ENCODE measurements around the gene NYNRIN.
"Not testable (repeated sequence)": the region's sequence is repeated elsewhere in the genome, so short reads cannot be mapped to it uniquely, and the experiment has no call there.

NYNRIN gene

DNA sequence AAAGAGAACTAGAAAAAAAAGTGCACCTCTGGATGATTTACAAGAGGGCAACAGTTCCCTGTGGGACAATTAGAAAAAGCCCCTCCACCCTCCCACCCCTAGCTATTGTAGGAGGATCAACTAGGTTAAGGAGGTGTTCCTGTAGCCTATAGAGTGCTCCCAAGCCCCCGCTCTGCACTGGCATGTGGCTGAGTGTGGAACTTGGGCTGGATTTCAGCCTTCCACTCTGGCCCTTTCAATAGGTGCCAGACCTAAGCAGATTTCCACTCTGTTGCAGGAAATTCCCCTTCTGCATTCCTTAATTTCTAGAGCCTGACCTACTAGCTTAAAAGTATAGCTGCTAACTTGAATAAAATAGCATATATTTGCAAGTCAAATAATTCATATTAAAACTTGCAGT is 28.1 kb upstream of the NYNRIN start:
- no peak for DNase-seq

DNA sequence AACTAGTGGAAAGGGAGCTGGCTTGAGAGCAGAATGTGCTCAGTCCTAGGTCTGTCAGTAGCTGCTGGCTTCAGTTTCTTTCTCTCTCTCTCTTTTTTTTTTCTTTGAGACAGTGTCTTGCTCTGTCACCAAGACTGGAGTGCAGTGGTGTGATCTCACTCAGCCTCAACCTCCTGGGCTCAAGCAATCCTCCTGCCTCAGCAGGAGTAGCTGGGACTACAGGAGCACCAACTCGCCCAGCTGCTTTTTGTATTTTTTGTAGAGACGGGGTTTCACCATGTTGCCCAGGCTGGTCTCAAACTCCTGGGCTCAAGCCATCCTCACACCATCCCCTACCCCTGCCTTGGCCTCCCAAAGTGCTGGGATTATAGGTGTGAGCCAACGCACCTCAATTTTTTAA is 27.2 kb upstream of the NYNRIN start:
- DNase-seq: not testable (repeated sequence)

DNA sequence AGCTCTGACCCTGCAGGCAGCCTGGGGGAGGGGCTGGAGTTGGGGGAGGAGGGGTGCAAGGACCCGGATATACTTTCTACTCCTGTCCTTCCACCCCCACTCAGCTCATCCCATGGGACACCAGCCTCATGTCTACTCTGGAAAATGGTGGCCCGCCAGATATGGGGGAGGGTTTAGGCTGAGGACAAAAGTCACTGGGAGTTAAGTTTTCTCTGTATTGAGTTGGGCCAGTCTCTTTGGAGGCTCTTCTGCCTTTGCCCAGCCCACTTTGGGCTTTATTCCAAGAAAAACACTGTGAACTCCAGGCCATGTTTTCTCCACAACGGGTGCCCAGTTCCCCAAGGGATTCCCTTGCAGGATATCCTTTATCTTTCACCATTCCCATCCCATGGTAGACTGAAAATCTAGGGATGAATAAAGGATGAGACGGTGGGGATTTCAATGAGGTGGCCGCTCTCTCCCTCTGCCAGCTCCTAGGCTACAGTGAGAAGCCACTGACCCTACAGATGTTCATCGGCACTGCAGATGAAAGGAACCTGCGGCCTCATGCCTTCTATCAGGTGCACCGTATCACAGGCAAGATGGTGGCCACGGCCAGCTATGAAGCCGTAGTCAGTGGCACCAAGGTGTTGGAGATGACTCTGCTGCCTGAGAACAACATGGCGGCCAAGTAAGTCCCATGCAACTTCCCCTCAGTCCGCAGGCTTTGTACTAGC is 25.9 kb upstream of the NYNRIN start:
- no peak for DNase-seq

DNA sequence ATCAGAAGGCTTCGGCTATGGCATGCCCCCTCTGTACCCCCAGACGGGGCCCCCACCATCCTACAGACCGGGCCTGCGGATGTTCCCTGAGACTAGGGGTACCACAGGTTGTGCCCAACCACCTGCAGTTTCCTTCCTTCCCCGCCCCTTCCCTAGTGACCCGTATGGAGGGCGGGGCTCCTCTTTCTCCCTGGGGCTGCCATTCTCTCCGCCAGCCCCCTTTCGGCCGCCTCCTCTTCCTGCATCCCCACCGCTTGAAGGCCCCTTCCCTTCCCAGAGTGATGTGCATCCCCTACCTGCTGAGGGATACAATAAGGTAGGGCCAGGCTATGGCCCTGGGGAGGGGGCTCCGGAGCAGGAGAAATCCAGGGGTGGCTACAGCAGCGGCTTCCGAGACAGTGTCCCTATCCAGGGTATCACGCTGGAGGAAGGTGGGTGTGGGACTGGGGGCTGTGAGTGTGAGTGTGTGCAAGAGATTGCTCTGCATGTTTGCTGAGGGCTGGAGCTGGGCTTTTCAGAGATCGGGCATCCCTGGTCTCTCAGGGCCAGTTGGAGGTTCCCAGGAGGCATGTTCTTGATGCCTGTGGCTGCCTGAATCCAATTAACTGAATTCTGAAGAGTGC is 22.2 kb upstream of the NYNRIN start:
- DNase-seq: no peak

DNA sequence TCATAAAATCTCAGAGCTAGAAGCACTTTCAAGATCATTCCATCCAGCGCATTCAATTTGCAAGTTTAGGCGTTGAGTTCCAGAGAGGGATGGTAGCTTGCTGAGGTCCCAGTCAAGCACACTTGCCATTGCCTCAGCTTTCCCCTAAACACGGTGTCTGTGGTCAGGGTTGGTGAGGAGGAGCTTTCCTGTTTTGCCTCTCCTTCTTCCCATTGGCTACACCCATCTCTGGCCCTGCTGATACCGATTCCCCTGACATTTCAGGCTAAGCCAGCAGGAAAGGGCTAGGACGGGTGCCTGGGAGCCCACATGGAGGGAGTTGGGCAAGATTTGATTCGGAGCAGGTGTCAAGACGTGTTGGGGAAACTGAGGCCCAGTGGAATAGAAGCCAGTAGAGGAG is 21.7 kb upstream of the NYNRIN start:
- DNase-seq: no peak

DNA sequence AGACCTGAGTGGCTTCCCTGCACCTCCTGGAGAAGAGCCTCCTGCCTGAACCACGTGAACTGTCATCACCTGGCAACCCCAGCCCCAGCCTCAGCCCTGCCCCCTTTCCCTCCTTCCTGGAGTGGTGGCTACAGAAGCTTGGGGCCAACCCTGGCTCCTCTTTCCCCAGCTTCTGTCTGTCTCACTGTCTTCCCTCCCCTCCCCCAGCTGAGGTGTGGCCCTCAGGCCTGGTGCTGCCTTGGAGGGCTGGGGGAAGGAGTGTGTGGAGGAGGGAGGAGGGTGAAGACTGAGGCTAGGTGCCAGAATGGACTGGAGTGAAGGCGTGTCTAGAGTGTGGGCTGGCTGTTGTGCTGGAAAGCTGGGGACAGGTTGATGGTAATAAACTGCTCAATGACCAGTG is 21.1 kb upstream of the NYNRIN start:
- no peak for DNase-seq

DNA sequence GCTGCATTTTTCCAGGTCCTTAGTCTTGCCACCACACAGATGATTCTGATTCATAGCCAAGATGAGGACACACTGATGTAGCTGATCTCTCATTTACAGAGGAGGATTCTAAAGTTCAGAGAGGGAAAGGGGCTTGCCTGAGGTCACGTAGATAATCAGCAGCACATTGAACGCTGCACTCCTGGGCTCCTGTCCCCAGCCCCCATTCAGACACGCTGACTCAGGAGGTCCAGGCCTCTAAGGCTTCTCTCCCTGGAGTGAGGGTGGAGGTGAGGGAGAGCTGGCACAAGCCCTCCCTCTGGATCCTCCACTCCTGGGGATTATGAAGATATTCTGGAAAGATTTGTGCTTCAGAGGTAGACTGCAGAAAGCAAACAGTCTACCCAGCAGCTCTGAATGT is 20.5 kb upstream of the NYNRIN start:
- DNase-seq: no peak

DNA sequence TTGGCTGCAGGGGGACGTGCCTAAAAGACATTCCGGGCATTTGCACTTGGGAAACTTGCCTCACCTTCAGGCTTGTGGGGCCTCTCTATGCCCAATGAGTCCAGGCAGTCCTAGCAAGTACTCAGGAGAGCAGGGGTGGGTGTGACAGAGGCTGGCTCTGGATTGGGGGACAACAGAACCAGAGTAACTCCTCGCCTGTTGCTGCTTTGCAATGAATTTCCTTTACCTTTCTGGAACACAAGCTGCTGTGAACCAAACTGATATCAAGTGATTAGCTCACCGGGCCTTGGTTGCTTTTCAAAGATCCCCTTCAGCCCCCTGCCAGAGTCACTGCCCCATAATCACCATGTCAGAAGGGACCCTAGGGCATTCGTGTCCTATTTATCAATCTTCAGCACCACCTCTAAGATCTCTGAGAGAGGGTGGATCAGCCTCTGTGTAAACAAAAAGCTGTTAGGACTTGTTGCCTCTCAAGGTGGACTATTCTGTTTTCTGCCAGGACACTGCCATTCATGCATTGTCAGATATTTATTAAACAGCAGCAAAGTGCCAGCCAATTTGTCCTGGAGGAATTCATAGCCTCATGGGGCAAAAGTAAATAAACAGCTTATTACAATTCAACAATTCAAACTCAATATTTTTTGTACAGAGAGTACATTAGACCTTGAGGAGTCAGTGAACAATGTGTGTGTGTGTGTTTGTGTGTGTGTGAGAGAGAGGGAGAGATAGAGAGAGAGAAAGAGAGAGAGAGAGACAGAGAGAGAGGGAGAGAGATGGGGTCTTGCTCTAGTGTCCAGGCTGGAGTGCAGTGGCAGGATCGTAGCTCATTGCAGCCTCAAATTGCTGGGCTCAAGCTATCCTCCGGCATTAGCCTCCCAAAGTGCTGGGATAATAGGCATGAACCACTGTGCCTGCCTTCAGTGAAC is 19.6 kb upstream of the NYNRIN start:
- no peak for DNase-seq

DNA sequence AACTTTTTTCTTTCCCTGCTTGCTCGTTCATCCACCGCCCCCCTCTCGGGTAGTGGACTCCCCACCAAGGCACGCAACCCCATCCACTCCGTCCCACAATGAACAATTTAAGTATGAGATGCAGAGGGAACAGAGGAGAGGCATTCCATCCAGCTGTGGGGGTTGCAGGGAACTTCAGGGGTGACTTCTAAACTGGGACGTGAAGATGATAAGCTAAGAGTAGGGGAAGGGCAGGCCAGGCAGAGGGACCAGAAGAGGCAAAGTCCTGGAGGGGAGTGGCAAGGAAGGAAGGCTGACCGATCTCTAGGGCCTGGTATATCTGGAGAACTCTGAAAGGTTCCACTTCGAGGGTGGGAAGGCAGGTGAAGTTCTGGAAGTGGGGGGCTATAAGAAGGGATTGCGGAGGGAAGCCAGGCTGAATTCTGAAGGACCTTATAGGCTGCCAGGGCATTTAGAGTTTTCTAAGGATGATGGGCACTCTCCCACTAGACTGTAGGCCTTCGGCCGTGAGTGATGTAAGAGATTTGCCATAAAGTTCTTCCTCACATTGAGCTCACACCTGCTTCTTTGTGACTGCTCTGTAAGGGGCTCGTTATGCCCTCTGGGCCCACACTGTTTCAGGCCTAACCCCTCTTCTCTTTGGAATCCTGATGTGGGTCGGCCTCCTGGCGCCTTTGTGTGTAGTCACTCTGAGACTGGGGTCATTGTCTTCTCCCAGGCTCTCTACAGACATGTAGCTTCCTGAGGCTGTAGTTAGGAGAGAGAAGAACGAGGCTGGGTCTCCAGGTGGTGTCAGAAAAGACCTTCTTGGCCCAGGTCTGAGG is 18.7 kb upstream of the NYNRIN start:
- no peak for DNase-seq

DNA sequence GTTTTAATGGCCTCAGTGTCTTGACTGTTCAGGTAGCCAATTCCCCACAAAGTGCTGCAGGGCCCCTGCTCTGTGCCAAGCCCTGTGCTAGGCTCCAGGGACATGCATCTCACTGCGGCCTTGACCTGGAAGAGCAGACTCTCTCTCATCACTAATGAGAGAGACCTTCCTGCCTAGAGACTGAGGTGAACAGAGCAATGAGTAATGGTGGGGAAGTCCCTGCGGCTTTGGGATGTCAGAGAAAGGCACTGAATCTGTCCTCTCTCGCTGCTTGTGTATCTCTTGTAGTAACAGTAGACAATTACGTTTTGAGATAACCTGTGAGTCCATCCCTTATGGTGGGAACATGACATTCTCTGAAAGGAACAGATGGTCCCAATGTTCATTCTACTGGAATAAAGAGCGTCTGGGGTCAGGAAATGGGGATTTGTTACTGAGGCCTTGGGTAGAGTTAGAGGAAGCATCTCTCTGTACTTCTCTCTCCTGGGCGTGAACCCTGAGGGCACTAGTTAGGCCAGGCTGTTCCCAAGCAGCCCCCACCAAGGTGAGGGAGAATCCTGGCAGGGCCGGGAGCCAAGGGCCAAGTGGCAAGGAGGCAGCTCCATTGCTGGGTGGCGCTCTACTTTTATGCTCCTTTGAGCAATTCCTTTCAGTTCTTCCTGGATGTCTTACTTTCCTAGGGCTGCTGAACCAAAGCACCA is 17.3 kb upstream of the NYNRIN start:
- DNase-seq: no peak

DNA sequence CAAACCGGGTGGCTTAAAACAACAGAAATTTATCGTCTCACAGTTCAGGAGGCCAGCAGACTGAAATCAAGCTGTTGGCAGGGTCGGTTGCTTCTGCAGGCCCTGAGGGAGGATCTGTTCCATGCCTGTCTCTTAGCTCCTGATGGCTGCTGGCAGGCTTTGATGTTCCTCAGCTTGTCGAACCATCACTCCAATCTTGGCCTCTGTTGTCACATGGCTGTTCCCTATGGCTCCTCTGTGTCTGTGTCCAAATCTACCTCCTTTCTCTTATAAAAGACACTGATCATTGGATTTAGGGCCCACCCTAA is 16.8 kb upstream of the NYNRIN start:
- no peak for DNase-seq

DNA sequence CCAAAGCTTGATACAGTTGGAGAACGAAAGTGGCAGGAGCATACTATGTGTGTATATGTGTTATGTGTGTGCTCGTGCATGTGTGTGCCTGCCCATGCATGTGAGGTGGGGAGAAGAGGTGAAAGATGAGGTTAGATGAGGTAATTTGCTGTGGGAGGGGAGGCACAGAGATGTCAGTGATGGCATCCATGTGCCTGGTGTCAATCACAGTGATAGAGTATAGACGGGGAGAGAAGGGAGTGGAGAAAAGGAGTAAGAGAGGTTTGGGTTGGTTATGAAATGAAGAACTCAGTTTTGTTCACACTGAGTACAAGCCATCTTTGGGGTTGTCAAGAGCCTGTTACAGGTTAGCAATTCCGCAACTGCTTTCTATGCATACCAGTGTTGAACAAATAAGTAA is 14.6 kb upstream of the NYNRIN start:
- no peak for DNase-seq

DNA sequence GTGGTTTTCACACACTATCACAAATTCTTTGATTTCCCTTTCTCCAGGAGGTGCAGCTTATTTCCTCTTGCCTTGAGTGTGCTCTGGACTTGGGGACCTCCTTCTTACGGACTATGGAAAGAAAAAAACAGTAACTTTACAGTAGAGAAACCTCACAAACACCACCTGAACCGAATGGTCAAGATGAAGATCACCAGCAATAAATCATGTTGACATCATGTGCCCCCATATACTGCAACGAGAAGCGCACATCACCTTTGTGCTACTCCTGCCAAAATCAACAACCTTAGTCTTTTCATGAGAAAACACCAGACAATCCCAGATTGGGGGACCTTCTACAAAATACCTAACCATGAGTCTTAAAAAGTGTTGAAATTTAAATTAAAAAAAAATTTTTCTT is 13.3 kb upstream of the NYNRIN start:
- no peak for DNase-seq

DNA sequence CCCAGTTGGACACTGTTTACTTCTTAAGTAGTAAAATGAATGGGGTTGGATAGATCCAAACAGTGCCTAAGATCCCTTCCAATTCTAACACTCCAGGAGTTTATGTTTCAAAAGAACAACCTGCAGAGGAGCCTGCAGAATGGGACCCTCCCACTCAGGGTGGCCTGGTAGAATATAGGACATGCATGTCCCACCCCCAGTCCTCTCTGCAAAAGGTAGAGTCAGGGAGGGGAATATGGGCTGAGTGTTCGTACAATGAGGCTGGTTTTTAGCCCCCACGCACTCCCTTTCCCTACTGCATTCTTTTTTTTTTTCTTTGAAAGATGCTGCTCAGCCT is 11.8 kb upstream of the NYNRIN start:
- DNase-seq: no peak

DNA sequence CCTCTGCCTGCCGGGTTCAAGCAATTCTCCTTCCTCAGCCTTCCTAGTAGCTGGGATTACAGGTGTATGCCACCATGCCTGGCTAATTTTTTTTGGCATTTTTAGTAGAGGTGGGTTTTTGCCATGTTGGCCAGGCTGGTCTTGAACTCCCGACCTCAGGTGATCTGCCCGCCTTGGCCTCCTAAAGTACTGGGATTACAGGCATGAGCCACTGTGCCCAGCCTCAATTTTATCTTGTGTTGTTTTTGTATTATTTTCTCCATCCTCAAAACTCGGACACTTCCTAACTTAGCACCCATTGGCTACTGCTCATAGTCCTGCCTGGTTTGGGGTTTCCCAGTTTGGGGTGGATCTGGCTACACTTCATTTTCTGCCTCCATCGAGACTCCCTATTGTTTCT is 11.2 kb upstream of the NYNRIN start:
- DNase-seq: not testable (repeated sequence)

DNA sequence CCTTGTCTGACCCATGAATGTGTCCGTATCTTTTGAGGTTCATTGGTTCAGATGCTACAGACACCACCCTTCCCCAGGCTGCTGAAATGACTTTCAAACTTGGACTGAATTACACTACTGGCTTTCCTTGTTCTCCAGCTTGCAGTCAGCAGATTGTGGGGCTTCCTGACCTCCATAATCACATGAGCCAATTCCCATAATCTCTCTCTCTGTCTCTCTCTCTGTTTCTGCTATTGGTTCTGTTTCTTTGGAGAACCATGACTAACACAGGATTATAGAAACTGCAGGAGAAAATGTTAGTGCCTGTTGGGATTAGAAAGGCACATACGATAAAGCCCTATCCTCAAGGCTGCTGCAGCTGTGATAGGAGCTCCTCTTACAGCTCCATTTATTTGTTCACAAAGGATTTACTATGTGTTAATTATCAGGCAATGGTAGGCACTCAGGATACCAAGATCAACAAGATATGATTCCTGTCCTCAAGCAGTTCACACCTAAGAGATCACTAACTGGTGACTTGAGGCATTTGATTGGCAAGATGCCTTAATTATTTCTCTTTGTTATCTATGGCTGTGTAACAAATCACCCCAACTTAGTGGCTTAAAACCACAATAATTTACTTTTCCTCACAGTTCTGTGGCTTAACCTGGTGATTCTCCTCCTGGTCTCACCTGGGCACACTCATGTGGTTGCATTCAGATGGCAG is 10.2 kb upstream of the NYNRIN start:
- DNase-seq: no peak

DNA sequence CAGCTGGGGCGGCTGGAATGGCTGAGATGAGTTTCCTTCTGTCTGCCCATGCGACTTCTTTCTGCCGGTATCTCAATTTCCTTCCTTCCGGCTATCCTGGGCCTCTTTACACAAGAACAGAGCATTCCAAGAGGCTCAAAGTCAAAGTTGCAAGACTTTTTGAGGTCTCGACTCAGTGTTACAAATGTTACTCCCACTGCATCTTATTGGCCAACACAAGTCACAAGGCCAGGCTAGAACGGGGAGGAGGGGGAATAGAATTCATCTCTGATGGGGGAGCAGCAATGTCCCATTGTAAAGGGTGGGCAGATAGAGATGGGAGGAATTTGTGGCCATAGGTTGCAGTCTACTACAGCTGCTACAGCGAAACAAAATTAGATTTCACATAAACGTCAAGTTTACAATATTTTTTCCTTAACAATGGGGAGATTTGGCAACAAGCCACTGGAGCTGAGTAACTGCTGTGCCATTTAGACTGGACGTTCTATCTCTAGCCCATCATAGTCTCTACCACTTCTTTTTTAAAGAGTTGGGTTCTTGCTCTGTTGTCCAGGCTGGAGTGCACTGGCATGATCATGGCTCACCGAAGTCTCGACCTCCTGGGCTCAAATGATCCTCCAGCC is 9.5 kb upstream of the NYNRIN start:
- no peak for DNase-seq

DNA sequence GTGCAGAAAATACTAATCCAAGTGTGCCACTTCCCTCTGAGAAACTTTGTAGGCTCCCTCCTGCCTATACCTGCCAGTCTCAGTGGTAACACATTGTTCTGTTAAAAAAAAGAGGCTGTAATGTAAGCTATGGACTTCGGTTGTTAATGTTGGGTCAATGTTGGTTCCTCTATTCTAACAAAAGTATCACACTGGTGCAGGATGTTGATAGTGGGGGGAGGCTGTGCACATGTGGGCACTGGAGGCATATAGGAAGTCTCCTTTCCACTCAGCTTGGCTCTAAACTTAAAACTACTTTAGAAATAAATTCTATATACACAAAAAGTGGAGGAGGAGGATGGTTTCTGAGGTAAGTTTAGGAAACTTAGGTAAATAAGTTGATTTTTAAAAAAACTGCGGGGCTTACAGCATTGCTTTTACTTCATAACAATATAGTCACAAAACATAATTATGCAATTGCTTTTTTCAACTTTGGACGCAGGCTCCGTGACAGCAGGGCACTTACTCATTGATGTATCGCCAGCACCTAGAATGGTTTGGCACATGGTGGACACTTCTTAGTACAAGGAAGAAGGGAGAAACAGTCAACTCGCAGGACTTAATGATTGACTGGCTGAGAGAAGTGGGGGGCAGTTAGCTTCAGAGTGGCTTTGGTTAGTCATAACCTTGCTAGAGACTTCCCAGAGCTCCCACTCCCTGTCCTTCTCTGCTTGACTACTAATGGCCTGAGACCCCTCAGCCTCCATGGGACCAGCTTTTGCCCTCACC is 7.9 kb upstream of the NYNRIN start:
- no peak for DNase-seq

DNA sequence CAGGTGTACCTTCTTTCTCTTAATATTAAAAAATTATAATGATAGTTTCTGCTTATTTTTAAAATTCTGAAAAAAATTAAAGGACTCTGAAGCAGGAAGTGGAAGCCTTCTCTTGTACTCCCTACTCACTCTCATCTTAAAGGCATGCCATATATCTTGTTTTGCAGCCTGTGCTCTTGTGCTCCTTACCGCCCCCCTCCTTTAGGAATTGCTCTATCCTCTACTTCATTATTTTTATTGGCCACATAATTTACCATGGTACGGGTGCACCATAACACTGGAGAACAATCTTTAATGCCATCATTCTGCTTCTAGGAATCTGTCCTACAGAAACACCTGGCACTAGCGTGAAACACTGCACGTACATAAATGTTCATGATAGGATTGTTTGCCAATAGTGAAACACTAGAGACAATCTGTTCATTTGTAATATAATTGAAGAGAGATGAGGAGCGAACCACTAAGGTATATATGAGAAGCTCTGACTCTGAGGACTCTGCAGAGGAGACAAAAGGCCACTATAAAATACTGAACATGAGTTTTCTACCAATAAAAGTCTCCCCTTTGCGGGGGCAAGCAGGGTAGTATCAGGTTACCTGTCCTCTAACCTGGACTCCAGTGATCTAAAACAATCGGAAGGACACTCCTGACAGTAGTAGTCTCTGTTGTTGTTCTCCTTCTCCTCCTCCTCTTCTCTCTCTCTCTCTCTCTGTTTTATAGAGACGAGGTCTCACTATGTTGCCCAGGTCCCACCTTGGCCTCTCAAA is 6.3 kb upstream of the NYNRIN start:
- no peak for DNase-seq

DNA sequence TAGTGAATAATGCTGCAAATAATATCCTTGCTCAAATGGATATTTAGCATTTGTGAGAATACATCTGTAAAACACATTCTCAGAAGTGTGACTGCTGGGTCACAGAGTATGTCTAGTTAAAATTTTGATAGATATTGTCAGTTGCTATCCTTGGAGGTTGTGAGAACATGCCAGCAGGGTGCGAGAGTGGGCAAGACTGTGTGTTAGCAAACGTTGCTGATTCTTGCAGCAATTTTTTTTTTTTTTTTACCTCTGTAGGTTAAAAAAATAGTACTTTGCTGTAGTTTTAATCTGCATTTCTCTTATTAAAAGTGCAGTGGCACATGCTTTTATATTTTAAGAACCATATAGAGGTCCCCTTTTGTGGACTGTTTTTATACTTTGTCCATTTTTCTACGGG is 4.5 kb upstream of the NYNRIN start:
- DNase-seq: no peak
